Measurements from ENCODE around the gene TRIM50.
A peak's percentile ranks its signal among the peaks of the same experiment; 100 is the strongest.

DNA sequence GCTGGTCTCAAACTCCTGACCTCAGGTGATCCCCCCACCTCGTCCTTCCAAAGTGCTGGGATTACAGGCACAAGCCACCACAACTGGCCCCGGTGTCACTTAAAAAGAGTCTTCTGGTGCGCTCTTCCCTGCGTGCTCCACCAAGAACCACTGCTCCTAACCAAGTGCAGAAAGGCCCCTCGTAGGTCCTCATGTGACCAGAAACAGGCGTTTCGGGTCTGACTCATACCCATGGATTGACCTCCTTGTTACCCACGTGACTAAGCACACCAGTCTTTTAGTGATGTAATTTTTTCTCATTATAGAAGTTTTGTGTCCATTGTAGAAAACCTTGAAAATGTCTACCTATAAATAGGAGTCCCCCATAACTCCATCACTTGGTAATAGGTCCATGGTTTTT, 14.0 kb upstream of the TRIM50 start:
- TF ChIP-seq KDM1A (IDR thresholded peaks at IDR 0.05), result no peak
- TF ChIP-seq CTCF (IDR thresholded peaks at IDR 0.05 in 2 of 3, conservative IDR thresholded peaks at IDR 0.05 in 1 of 3; ENCODE audit: insufficient read depth in 2 of 3, low read depth in 1 of 3, low read length in 3 of 3), result no peak
- TF ChIP-seq SREBF1 (IDR thresholded peaks at IDR 0.05; ENCODE audit: borderline replicate concordance, low read depth, low read length), result no peak
- TF ChIP-seq BMI1 (IDR thresholded peaks at IDR 0.05; ENCODE audit: low read length), result no peak
- TF ChIP-seq EP300 (IDR thresholded peaks at IDR 0.05; ENCODE audit: low read length), result no peak
- TF ChIP-seq EZH2 (IDR thresholded peaks at IDR 0.05; ENCODE audit: borderline replicate concordance, low read depth, low read length), result no peak
- TF ChIP-seq BHLHE40 (IDR thresholded peaks at IDR 0.05; ENCODE audit: low read length), result peak; percentile 75
